Tibial artery (tissue), 4 donors: ENCODE data around the gene UBB.
A peak's percentile ranks its signal among the peaks of the same experiment; 100 is the strongest.

Source experiments
- DNase-seq, 2 donors: peaks; one replicate each; pipeline ENCODE4 v3.0.0-alpha.2; 2019
- H3K27ac ChIP-seq, 2 donors: fragments of 200-600 bp; sonication (generic) in 1 of 2; 1 replicate in 1 of 2; 2 replicates in 1 of 2; pipeline ENCODE4 v1.5.1; 2018 to 2019; ENCODE audit warnings: mild to moderate bottlenecking in 1 of 2
- H3K27me3 ChIP-seq, 2 donors: fragments of 200-600 bp; sonication (generic) in 1 of 2; one replicate each; pipeline versions ENCODE4 v1.5.1 to v1.6.0; 2016 to 2019
- H3K36me3 ChIP-seq, 3 donors: fragments of 200-600 bp; sonication (generic) in 2 of 3; one replicate each; pipeline ENCODE4 v1.5.1; 2016 to 2019; ENCODE audit warnings: mild to moderate bottlenecking in 2 of 3
- H3K4me1 ChIP-seq, 4 donors: fragments of 200-600 bp; sonication (generic) in 2 of 4; 1 replicate in 3 of 4; 2 replicates in 1 of 4; pipeline ENCODE4 v1.5.1; 2016 to 2019
- H3K4me3 ChIP-seq, 2 donors: fragments of 200-600 bp; sonication (generic) in 1 of 2; 1 replicate in 1 of 2; 2 replicates in 1 of 2; pipeline ENCODE4 v1.5.1; 2018 to 2019; ENCODE audit warnings: mild to moderate bottlenecking in 2 of 2
- H3K9me3 ChIP-seq, 3 donors: fragments of 200-600 bp; sonication (generic) in 1 of 3; one replicate each; pipeline ENCODE4 v1.5.1; 2016 to 2019
- CTCF ChIP-seq, 2 experiments: fragments of 200-600 bp in 1 of 2; fragments of 450-650 bp in 1 of 2; IDR thresholded peaks; one replicate each; pipeline ENCODE4 v1.5.1; 2017 to 2019; ENCODE audit warnings: antibody characterized with exemption in 2 of 2, mild to moderate bottlenecking in 1 of 2, moderate library complexity in 1 of 2
- intact Hi-C: fragments of 100-400 bp; cut with DNase I; formaldehyde crosslinking; loops from one replicate; pipeline ENCODE4 v1.15.0; 2023; ENCODE audit warnings: low total_unique reads

Gene UBB

DNA sequence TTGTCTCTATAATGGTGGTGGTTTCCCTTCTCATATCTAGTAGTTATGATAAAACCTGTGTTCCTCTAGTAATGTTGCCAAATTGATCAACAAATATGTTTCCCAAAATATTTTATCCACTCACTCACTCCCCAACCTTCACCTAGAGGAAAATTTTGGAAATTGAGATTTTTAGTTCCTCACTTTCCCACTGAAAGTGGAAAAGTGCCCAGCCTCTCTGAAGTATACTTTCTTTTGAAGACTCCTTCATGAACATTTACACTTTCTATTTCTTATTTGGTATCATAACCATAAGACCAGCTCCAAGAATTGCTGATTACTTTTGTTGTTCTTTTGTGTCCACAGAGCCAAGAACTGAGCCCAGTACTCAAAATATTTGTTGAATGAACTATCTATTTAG is 22.5 kb upstream of the UBB start:
- Histone ChIP-seq H3K36me3 (no peaks in the 10 kb centered on the region), H3K4me1 (peaks cover 0 to 3% (median 1%) of the 10 kb centered on the region in 4 donors), H3K27me3 (no peaks in the 10 kb centered on the region), H3K27ac (no peak overlapping the region), H3K4me3 (no peak overlapping the region), H3K9me3 (no peaks in the 10 kb centered on the region)
- no peak for DNase-seq
- intact Hi-C loops: no loop called here
- no peak for TF ChIP-seq CTCF (IDR thresholded peaks at IDR 0.05)

DNA sequence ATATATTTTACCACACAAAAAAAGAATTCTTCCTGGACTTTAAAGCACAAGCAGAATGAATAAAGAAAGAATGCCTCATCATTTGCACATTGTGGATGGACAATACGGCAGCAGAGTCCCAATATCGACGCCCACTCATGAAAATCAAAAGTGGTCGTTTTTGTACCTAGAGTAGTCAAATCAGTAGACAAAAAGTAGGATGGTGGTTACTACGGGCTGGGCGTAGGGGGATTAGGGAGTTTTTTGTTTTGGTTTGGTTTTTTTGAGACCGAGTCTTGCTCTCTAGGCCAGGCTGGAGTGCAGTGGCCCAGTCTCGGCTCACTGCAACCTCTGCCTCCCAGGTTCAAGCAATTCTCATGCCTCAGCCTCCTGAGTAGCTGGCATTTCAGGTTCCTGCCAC is 19.0 kb upstream of the UBB start:
- Histone ChIP-seq H3K36me3 (no peaks in the 10 kb centered on the region), H3K4me3 (no peak overlapping the region), H3K27me3 (no peaks in the 10 kb centered on the region), H3K9me3 (no peaks in the 10 kb centered on the region), H3K4me1 (peaks cover 0 to 3% (median 0%) of the 10 kb centered on the region in 4 donors), H3K27ac (no peak overlapping the region)
- intact Hi-C loops: no loop called here
- TF ChIP-seq CTCF (IDR thresholded peaks at IDR 0.05): no peak
- no peak for DNase-seq

GRCh38 chr17:16363749-16364536 is 16.9 kb upstream of the UBB start:
- peak; percentile 86 to 93 for TF ChIP-seq CTCF (IDR thresholded peaks at IDR 0.05)
- Histone ChIP-seq H3K27ac (peak overlapping the region in 1 of 2 donors; percentile 15), H3K27me3 (no peaks in the 10 kb centered on the region), H3K4me3 (no peak overlapping the region), H3K9me3 (no peaks in the 10 kb centered on the region), H3K4me1 (peaks cover 0 to 3% (median 0%) of the 10 kb centered on the region in 4 donors), H3K36me3 (no peaks in the 10 kb centered on the region)
- intact Hi-C loops: no loop called here
- peak; percentile 77 to 81 for DNase-seq

- Histone ChIP-seq H3K36me3 (no peaks in the 10 kb centered on the region), H3K9me3 (no peaks in the 10 kb centered on the region), H3K27ac (no peak overlapping the region), H3K4me3 (no peak overlapping the region), H3K4me1 (peaks cover 0 to 3% (median 0%) of the 10 kb centered on the region in 4 donors), H3K27me3 (no peaks in the 10 kb centered on the region)
- intact Hi-C loops: no loop called here
- TF ChIP-seq CTCF (IDR thresholded peaks at IDR 0.05): no peak
- DNase-seq: no peak
Observed at GRCh38 chr17:16364625-16365024, 16.3 kb upstream of the UBB start.

DNA sequence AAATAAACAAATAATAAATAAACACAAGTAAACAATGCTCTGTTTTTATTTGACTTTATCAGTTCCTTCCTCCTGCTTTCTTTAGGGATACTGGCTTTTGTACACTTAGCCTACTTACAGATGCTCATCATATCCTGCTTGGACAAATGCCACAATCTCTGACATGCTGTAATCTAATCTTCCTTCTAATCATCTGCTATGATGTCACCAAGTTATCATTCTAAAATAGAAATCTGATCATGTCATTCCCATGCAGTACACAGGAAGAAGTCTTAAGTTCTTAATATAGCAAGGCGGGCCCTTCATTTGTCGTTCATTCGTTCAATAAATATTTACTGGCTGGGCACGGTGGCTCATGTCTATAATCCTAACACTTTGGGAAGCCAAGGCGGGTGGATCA is 9.1 kb upstream of the UBB start:
- no peaks in the 10 kb centered on the region for H3K36me3 ChIP-seq
- no peak overlapping the region for H3K4me3 ChIP-seq
- peaks cover 3 to 13% (median 11%) of the 10 kb centered on the region in 4 donors for H3K4me1 ChIP-seq
- no peak for TF ChIP-seq CTCF (IDR thresholded peaks at IDR 0.05)
- no peaks in the 10 kb centered on the region for H3K9me3 ChIP-seq
- no peaks in the 10 kb centered on the region for H3K27me3 ChIP-seq
- H3K27ac ChIP-seq: no peak overlapping the region
- intact Hi-C loops: no loop called here
- DNase-seq: no peak
